ENCODE results near the gene SUZ12.
"Not testable (repeated sequence)": the region's sequence is repeated elsewhere in the genome, so short reads cannot be mapped to it uniquely, and the experiment has no call there.

The SUZ12 gene

DNA sequence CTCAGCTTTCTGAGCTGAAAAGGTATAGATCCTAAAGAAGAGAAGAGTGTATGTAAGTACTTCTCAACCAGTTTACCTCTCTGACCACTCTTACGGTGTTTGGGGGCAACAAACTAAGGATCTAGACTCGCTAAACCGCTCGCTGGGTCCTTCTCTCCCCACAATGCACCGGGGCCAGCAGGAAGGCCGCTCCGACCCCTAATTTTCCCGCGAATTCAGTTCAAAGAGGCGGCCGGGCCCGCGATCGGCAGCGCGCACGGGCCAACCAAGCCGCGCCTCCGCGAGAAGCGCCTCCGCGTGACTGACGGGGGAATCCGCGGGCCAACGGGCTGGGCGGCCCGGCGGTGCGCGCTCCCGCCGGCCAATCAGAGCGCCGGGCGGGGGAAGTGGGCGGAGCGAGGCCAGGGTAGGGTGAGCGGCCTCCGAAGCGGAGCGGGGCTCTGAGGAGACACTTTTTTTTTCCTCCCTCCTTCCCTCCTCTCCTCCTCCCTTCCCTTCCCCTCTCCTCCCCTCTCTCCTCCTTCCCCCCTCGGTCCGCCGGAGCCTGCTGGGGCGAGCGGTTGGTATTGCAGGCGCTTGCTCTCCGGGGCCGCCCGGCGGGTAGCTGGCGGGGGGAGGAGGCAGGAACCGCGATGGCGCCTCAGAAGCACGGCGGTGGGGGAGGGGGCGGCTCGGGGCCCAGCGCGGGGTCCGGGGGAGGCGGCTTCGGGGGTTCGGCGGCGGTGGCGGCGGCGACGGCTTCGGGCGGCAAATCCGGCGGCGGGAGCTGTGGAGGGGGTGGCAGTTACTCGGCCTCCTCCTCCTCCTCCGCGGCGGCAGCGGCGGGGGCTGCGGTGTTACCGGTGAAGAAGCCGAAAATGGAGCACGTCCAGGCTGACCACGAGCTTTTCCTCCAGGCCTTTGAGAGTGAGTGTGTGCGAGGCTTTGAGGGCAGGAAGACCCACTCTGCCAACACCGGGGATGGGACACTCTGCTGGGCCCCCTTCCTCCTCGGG, at the start of gene SUZ12:
Gene SUZ12, plus strand, starts transcription at position 393 of the 995 bp plus-strand sequence. Its CDS starts 240 bp downstream, at position 633.
- DNase-seq (ENCODE audit: low read depth in 3 of 3, low spot score in 1 of 3): peak; percentile 52 to 73 (median 69)

DNA sequence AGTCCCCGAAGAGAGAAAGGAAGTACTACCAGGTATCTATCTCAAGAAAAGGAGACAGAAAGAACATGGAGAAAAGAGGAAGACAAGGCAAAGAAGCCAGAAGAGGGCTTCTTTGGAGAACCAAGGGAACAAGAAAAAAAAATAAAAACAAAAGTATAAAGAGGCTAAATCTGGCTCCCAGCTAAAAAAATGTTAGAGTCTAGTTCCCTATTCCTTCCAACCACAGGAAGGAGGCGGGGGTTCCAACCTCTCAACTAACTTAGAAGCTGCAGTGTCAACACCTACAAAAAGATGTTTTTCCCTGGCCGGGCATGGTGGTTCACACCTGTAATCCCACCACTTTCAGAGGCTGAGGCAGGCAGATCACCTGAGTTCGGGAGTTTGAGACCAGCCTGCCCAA, 48.7 kb upstream of the SUZ12 start:
- DNase-seq (ENCODE audit: low read depth in 3 of 3, low spot score in 1 of 3): no peak

DNA sequence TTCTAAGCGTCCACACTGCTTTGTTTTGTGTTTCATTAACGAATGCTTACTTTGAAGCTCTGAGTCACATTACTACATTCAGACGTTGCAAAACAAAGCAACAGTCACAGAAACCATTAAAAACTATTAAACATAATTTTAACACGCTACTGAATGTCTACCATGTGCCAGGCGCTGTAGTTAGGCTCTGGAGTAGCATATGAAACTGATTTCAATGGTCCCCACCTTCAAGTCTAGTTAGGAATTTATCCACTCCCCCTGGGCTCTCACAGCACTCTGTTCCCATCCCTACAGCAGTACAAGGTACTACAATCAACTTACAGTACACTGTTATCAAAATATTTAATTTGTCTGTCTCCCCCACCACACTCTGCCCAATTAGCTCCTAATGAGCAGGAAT, 35.9 kb upstream of the SUZ12 start:
- DNase-seq (ENCODE audit: low read depth in 3 of 3, low spot score in 1 of 3): no peak

DNA sequence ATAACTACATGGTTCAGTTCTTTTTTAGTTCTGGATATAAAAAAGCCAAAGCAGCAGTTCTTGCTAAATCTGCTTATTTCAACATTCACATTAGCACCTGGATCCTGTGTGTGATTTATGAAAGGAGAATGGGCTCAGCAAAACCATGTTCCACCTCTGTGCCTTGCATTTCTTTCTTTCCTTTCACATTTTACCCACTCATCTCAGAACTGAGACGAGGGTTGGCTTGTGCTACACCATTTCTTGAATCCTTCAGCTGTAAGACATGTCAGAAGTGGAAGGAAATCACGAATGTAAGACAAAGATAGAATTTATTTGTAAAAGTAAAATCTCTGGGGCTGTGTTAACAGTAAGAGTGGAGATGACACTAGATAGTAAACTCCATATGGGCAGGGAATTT, 34.1 kb upstream of the SUZ12 start:
- no peak for DNase-seq (ENCODE audit: low read depth in 3 of 3, low spot score in 1 of 3)

DNA sequence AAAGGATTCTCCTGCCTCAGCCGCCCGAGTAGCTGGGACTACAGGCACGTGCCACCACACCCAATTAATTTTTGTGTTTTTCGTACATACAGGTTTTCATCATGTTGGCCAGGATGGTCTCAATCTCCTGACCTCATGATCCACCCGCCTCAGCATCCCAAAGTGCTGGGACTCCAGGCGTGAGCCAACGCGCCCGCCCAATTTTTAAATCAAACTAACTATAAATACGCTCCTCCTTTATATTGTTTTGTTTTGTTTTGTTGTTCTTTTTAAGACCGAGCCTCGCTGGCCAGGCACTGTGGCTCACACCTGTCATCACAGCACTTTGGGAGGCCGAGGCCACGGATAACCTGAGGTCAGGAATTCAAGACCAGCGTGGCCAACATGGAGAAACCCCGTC, 33.4 kb upstream of the SUZ12 start:
- DNase-seq (ENCODE audit: low read depth in 3 of 3, low spot score in 1 of 3): no peak

DNA sequence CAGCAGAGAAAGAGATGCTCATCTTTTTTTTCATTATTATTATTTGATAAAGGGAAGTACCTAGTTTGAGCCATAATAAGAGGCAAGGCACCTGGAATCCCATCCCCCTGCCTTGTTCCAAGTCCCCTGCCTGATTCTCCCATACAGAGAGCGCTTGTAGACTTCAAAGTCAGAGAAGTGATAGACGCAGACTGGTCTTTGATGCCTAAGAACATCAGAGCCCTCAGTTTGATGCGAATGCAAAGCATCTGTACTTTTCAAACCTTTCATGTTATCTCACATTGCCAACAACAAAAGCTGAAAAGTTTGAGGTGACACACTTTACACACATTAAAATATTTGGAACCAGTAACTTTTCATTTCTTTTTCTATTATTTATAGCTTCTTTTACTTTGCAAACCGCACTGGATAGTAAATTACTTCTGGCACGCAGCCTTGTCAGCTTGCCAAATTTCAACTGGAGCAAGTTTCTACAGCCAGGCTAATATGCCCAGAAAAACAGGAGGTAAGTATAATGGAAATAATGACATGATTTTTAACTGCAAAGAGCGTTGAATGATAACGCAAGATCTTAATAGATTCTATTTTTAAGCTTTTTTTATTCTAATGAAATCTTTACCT, 29.4 kb upstream of the SUZ12 start:
- no peak for DNase-seq (ENCODE audit: low read depth in 3 of 3, low spot score in 1 of 3)

DNA sequence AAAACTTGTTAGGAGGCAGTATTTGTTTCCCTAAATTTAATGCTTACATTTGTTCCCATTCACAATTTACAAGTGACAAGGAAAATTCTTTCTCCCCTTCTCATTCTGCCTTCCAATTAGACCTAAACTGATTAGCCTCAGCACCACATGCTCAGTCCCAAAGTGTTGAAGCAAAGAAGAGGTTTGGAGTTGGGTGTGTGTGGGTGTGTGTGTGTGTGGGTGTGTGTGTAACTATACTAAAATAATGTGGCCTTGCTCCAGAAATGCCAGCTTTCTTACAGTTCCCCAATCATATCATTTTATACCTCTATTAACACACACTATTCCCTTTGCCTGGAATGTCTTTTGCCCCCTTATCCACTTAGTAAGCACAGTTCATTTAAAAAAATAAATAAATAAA, 28.4 kb upstream of the SUZ12 start:
- DNase-seq (ENCODE audit: low read depth in 3 of 3, low spot score in 1 of 3): no peak

DNA sequence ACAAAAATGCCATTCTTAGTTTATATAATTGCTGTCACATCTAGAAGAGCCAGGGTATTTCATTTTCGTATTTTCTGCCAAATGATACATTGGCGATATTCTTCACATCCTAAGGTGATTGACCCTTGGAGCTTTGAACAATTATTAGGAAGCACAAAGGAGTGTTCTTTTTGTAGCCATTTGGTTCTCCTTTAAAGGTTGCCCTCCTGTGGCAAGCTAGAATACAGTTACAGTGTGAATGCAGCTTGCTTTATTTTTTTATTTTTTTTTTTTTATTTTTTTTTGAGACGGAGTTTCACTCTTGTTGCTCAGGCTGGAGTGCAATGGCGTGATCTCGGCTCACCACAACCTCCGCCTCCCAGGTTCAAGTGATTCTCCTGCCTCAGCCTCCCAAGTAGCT, 24.1 kb upstream of the SUZ12 start:
- DNase-seq (ENCODE audit: low read depth in 3 of 3, low spot score in 1 of 3): not testable (repeated sequence)

DNA sequence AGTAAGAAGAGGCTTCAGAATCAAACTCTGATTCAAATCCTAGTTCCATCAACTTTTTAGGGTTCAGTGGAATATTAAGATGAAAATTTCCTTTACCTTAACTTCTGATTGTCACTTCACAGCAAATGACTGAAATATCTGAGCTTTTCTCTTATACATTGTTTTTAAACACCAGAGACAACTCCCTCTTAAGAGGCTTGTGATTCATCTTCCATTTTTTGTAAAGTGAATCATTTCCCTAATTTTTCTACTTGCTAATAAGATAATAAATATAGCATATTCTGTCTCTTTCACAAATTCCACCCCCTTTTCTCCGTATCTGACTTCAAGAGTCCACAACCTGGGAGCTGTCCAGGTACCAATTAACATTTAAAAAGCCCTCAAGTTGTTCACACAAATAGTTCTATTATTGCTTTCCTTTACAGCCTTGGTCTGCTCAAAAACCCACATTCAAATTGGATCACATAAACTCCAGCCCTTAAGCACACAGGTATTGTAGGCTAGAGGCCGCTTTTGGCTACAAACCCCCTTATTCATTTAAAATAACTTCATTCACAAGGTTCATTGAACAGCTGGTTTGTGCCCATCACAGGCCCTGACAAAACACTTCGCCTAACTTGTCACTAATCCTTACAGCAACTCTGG, 21.2 kb upstream of the SUZ12 start:
- DNase-seq (ENCODE audit: low read depth in 3 of 3, low spot score in 1 of 3): no peak

DNA sequence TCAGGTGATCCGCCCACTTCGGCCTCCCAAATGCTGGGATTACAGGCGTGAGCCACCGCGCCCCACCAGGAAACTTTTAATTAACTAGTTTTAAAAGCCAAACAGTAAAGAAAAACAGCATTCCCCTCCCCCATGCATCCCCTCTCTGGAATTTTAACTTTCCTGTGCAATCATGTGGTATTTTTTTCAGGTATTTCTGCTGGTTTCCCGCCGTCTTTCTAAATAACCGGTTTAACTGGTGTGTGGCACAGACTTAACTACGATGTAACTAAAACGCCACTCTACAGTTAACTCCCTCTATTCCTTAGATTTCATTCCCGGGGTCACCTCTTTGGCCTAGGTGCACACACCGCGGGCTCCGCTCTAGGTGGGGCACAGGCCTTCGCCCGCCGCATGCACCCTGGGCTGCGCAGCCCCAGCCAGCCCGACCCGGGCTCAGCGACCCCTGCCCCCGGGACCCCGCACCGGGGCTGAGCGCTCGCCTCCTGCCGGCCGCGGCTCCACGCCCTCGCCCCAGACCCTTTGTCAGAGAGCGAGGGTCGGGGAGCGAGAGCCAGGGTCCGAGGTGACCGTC, 20.2 kb upstream of the SUZ12 start:
- no peak for DNase-seq (ENCODE audit: low read depth in 3 of 3, low spot score in 1 of 3)

DNA sequence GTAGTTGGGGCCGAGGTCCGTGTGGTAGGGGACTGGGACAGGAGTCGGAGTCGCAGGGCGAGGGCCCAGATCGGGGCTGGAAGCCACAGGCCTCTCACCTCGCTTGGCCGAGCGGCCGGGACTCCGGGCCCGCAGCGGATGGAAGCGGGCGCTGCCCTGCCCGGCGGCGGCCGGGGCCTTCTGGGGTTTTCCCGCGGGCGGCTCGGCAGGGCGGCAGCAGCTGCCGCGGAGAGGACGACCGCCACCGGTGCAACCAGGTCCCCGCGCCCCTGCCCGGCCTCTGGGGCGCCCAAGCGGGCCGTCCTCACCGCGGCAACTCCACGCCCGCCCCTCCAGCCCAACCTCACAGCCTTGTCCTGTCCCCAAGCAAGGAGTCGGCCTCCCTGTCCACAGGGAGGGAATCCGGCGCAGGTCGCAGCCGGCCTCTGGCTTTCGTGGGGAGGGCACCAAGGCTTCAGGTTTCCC, 19.7 kb upstream of the SUZ12 start:
- DNase-seq (ENCODE audit: low read depth in 3 of 3, low spot score in 1 of 3): no peak

DNA sequence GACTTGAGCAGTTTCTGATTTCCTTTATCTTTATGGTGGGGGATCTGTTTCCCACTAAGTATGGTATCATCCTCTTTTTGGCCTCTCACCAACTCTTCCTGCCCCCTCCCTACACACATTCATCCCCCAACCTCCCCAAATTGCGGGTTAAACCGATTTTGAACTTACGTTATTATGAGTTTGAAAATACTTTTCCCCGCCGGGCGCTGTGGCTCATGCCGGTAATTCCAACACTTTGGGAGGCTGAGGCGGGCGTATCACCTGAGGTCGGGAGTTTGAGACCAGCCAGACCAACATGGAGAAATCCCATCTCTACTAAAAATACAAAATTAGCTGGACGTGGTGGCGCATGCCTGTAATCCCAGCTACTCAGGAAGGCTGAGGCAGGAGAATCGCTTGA, 19.1 kb upstream of the SUZ12 start:
- not testable (repeated sequence) for DNase-seq (ENCODE audit: low read depth in 3 of 3, low spot score in 1 of 3)

DNA sequence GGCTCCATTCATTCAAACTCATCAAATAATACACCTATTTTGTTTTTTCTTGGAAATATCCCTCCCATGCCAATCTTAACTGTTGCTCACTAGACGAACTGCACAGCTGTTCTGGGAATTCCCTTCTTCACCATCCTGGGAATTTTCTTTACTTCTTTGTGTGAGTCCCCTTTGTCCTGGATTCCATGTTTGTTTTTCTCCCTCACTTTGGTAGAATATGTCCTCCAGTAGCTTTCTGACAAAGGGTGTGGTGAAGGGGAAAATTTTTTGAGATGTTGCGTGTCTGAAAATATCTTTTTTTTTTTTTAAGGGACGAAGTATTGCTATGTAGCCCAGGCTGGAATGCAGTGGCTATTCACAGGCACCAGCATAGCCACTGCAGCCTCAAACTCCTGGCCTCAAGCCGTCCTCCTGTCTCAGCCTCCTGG, 18.1 kb upstream of the SUZ12 start:
- no peak for DNase-seq (ENCODE audit: low read depth in 3 of 3, low spot score in 1 of 3)

DNA sequence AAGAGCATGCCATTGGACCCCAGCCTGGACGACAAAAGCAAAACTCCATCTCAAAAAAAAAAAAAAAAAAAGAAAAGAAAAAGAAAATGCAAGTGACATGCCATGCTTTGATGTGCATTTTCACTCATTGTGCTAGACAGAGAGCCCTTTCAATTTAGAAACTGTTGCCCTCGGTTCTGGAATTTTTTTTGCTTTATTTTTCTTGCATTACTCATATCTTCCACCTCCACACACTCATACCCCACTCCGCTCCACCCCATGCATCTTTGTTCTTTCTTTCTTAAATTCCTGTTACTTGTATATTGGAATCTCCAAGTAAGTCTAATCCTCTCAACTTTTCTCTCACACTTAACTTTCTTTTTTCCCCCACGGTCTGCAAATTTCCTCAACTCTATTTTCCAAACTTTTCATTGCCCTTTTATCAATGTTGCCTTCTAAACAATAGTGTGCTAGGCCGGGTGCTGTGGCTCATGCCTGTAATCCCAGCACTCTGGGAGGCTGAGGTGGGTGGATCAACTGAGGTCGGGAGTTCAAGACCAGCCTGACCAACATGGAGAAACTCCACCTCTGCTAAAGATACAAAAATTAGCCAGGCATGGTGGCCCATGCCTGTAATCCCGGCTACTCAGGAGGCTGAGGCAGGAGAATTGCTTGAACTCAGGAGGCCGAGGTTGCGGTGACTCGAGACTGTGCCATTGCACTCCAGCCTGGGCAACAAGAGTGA, 16.8 kb upstream of the SUZ12 start:
- no peak for DNase-seq (ENCODE audit: low read depth in 3 of 3, low spot score in 1 of 3)

DNA sequence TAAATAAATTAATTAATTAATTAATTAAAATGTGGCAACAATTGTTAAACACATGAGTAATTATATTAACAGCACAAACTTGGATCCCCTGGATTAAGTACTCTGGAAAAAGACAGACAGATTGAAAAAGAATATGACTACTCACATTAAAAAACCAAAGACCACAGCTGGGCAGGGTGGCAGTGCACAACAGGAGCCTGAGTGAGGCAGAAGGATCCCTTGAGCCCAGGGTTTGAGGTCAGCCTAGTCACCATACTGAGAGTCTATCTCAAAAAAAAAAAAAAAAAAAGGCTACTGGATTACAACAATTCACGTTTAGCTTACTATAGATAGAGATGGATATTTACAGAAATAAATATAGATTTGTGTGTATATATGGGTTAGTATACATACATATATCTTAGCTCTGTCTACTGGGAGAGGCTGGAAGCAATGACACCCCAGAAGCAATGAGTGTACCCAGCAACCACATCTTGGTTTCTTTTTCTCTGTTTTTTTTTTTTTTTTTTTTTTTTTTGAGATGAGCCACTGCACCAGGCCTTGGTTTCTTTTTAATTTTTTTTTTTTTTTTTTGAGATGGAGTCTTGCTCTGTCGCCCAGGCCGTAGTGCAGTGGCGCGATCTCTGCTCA, 10.6 kb upstream of the SUZ12 start:
- no peak for DNase-seq (ENCODE audit: low read depth in 3 of 3, low spot score in 1 of 3)

DNA sequence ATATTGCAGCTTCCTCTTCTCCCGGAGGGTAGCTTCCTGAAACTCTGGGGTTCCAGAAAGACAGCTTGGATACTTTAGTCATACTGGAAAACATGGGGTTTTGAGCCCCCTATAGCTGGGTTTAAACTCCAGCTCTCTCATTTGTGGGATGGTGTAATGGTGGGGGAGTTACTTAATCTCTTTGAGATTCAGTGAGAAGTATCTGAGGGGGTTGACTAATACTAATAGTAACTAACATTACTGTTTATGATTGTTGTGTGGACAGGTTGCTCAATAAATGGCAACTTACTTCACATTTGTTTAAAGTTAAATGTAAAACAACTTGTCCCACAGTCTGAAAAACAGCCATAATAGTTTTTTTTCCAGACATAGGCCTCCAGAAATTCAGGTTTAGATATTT, 5.1 kb upstream of the SUZ12 start:
- no peak for DNase-seq (ENCODE audit: low read depth in 3 of 3, low spot score in 1 of 3)

DNA sequence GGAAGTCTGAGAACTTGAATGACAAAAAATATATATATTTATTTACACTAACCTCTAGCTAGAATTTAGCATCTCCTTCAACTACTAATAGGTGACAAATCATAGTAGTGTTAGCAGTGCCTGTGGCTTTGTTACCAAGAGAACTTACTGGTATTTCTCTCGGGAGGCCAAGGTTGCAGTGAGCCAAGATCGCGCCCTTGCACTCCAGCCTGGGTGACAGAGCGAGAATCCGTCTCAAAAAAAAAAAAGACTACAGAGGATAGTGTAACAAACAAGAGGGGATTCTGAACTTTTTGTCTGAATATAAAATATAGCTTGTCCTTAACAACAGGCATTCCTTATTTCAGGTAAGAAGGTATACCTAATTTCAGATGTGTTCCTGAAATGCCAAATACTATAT, 1.3 kb upstream of the SUZ12 start:
- no peak for DNase-seq (ENCODE audit: low read depth in 3 of 3, low spot score in 1 of 3)

DNA sequence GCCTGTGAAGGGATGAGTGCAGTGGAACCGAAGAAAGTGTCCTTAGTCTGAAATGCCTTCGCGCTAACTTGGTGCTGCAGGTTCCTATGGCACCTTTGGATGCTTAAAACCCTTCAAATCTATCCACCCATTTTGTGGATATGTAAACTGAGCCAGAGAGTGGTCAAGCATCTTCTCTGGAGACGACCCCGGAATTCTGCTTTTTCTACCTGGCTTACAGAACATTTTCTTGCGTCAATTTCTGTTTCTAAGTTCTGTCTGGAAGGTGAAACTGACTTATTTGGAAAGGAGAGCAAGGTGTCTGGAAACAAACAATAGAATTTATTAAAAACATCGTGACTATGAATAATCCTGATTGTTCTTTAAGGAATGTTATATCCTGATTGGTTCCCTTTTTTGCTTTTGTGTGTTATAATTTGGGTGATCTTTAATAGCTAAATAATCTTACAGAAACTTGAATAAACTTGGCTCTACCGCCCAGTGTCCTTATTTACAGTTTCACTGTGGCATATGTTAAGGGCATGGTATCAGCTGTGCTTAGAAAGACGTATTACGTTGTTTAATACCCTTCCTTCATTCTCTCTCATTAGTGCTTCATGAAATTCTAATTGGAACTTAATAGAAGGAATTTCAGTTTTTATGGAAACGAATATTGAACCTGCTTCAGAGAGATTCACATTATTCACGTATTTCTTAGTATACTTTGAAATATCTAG, 1.3 kb downstream of the SUZ12 start:
- not testable (repeated sequence) for DNase-seq (ENCODE audit: low read depth in 3 of 3, low spot score in 1 of 3)

DNA sequence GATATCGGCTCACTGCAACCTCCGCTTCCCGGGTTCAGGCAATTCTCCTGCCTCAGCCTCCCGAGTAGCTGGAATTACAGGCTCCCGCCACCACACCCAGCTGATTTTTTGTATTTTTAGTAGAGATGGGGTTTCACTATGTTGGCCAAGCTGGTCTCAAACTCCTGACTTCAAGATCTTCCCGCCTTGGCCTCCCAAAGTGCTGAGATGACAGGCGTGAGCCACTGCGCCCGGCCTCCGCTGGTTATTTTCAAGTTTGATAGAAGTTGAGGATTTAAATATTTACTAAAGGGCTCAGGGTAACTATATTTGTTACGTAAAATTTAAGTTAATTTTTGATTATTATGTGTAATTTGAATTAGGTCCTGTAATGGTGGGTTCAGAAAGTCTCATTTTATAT, 5.1 kb downstream of the SUZ12 start:
- not testable (repeated sequence) for DNase-seq (ENCODE audit: low read depth in 3 of 3, low spot score in 1 of 3)

DNA sequence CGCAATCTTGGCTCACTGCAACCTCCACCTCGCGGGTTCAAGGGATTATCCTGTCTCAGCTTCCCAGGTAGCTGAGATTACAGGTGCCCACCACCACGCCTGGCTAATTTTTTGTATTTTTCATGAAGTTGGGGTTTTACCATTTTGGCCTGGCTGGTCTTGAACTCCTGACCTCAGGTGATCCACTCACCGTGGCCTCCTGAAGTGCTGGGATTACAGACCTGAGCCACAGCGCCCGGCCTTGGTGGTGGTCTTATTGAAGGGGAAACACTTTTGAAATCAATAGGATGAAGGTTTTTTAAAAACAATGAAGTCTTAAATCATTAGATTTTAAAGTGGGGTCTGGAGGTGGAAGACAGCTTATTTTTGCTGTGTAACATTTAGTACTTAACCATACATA, 5.6 kb downstream of the SUZ12 start:
- DNase-seq (ENCODE audit: low read depth in 3 of 3, low spot score in 1 of 3): not testable (repeated sequence)
